Stimulated activated CD4-positive, alpha-beta T cell treated with anti-CD3 and anti-CD28 coated beads, Interleukin-2, amount 100 ng/mL, for 48 hours (primary cell): ENCODE results near the gene TMEM221.

Experiments used
- DNase-seq, 2 donors: peaks; one replicate each; pipeline ENCODE4 v3.0.0-alpha.2; 2020

TMEM221 gene

DNA sequence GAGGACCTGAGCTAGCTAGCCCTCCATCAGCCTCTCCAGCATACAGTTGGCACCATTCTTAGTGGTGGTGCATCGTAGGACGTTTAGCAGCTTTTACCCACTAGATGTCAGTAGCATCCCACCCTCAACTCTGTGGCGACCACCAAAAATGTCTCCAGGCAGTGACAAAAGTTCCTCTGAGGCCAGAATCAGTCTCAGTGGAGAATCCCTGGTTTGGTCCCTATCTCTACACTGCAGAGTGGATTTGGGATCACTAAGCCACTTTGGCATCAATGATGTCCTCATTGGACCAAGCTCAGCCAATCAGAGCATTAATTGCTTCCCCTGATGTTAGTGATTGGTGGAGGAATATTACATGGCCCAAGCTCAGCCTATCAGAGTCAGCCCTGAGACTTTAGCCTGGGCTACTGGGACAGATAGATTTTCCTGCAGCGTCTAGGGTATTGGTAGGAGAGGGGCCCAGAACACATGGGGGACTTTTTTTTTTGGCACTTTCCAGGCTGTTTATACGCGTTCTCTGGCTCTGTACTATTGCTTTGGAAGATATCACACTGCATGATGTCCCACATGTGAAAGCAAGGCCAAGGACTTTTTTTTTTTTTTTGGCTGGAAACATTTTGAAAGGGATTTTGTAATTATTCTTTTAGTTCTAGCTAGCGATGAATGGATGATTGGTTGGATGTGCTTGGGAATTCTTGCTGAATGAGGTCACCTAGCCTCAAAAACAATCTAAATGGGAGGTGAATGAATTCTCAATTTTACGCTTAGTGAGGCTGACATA is 7.0 kb downstream of the TMEM221 start:
- DNase-seq: no peak

DNA sequence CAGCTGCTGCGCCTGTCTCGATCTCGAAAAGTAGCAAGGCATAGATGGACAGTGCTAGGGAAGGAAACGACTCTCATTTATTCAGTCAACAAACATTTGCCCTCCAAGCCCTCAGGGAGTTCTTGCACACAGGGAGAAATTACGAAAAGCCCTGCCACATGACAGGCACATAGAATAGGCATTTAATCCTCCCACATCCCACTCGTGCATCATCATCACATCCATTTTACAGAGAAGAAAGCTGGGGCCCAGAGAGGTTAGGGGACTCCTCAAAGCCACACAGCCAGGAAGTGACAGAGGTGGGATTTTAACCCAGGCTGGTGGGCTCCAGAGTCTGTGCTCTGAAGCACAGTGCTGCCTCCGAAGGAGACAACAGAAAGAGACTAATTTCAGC is 11.6 kb downstream of the TMEM221 start:
- DNase-seq: no peak

DNA sequence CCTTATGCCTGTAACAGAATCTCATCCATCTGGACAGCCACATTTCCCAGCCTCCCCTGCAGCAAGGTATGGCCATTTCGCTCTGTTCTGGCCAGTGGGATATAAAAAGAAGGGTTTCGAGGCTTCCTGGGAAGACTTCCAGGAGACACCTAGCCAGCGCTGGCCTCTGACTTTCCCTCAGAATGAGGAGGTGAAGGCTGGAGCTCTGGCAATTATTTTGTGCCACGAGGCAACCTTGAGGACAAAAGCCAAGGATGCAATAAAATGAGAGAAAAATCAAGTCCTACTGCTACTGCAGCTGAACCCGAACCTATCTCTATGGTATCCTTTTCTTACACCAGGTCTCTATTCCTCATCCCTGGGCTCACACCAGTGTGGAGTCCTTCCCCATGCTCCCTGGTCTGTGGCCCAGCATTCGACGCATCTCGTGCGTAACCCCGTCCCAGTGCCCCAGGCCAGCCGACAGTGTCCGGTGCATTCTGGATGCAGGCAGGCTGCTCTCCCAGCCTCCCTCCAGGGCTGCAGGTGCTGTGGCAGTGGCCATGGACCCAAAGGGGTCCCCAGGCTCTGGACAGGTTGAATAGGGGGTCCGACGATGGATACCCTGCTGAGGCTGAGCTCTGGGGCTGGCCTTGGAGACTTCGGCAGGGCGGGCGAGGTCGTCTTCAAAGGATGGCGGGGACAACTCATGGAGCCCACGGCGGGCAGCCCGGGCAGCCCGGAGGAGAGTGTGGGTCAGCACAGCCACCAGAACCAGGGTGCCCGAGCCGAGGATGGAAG is 12.2 kb downstream of the TMEM221 start:
- DNase-seq: no peak

DNA sequence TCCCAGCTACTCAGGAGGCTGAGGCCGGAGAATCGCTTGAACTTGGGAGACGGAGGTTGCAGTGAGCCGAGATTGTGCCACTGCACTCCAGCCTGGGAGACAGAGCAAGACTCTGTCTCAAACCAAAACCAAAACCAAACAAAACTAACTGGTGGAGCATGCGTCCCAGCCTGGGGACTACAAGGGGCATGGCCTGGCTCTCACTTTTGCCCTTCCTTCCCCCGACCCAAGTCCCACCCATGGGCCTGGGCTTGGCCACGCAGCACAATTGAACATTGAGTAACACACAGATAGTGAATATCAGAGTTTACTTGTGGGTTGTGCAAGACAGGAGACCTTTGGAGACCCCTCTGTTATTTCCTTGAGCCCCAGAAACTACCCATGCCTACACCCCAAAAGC is 13.2 kb downstream of the TMEM221 start:
- DNase-seq: no peak

DNA sequence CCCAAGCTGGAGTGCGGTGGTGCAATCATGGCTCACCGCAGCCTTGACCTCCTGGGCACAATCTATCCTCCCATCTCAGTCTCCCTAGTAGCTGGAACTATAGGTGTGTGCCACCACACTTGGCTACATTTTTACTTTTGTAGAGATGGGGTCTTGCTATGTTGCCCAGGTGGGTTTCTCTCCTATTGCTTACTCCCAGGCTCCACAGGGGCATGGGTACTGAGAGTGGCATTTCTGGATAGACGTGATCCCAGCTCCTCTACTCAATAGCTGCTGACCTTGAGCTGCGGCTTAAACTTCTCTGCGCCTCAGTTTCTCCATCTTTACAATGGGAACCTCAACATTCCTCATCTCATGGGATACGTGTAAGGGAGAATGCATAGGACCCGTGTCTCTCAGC is 17.1 kb downstream of the TMEM221 start:
- DNase-seq: no peak

DNA sequence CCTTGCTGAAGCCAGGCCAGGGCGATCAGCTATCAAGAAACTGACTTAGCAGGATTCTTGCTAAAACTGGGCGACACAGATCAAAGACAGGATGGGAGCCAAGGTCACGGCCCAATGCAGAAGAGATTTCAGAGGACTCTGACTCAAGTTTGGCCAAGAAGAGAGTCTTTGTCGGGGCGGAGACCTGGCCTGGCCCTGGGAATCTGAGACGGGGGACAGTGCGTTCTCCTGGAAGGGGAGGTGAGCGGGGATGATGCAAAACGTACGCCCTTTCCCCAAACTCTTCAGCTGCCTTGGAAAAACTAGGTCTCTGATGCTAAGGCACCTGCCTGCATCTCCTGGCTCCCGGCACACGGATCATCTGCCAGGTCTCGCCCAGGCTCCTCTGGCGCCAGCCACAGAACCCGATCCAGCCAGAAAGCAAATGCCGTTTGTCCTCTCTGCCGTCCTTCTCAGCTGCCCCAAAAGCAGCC is 18.8 kb downstream of the TMEM221 start:
- no peak for DNase-seq

DNA sequence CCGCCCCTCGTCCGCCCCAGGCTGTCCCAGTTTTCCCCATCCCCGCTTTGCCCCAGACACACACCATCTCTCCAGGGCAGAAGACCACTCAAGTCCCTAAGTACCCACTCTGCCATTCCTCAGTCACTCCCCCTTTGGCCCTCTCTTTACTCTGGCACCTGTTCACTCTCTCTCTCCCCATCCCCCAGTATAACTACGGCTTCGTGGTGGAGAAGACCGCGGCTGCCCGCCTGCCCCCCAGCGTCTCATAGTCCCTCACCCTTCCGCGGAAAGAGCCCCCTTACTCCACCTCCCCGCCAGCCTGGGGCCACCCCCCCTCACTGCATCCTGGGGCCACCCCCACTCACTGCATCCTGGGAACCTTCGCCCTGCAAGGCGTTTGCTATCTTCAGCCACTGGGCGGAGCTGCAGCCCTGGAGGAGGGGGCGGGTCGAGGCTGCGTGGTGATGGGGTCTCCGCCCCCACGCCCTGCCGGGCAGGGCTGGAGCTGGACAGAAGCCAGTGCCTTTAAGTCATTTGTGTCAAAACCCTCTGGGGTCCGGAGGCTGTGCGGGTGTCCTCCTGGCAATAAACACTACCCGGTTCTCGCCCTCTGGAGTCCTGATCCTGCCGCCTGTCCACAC is 23.6 kb downstream of the TMEM221 start:
- no peak for DNase-seq

DNA sequence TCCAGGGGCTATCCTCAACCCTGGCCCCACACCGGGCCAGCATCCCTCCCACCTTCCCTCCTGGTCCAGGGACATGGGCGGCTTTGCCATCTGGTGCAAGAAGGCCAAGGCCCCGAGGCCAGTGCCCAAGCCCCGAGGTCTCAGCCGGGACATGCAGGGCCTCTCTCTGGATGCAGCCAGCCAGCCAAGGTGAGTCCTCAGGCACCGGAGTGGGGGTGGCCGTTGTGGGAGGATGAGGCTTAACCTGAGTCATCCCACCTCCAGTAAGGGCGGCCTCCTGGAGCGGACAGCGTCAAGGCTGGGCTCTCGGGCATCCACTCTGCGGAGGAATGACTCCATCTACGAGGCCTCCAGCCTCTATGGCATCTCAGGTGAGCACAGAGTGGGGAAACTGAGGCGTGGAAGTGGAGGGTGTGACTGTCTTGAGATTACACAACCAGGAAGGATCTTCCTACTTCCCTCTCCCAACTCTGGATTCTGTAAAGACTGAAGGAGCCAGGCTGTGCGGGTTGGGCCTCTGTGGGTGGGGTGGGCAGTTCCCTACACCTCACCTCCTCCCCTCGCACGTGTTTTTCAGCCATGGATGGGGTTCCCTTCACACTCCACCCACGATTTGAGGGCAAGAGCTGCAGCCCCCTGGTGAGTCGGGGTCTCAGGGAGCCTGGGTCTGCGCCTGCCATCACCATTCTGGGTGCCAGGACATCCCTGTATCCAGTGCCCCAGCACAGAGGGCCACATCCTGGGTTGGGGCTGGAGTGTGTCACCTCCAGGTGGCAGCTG is 24.8 kb downstream of the TMEM221 start:
- no peak for DNase-seq

DNA sequence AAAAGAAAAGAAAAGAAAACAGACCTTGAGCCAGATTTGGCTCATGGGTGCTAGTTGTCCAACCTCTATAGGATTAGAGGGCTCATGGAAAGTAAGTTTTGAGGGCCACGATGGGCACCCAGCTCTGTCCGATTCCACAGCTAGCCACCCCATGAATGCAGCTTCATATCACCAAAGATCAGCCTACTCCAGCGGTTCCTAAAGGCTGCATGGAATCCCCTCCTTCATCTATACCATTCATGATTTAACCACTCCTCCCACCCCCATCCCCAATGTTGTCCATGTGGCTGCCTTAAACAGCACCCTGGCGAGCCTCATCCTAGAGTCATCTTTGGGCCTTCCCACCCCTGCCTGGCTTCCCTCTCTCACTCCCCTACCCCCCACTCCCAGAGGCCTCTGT is 26.5 kb downstream of the TMEM221 start:
- no peak for DNase-seq

DNA sequence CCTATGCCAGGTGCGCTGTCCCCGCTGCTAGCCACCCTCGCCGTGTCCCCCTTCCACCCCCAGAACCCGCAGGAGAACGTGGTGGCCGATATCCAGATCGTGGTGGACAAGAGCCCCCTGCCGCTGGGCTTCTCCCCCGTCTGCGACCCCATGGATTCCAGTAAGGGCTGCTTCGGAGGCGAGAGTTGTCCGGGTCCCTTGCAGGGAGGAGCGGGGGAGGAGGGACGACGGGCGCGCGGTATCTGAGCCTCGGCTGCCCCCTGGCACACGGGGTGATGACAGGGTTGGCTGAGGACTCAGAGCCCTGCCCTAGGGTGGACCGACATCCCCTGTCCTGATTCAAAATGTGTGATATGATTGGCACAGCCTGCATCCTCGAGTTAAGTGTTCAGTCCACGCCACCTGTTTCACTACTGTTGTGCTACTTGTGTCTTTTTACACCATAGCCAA is 28.0 kb downstream of the TMEM221 start:
- no peak for DNase-seq

DNA sequence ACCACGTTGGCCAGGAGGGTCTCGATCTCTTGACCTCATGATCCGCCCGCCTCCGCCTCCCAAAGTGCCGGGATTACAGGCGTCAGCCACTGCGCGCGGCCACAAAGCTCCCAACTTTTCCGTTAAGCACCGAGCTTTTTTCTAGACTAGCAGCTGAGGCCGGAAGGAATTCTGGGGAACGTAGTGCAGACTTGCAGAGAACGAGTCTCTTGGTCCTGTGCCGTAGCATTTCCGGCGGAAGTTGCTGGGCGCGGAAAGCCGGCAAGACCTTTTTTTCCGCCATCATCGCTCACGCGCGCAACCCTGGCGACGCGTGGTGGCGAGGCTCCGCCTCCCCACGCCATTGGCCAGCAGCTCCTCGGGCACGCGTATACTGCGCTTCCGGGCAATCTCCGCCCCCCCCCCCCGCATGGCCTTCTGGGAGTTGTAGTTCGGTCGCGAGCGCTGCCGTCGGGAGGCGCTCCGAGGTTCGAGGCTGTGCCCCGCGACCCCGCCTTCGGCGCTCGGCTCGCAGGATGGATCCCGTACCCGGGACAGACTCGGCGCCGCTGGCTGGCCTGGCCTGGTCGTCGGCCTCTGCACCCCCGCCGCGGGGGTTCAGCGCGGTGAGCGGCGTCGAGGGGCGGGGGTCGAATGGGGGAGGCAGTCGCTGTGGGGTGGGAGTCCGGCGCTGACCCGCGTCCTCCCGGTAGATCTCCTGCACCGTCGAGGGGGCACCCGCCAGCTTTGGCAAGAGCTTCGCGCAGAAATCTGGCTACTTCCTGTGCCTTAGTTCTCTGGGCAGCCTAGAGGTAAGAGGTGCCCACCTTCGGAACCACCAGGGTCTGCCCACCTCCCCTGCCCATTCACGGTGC is 28.6 kb downstream of the TMEM221 start, which contains the start of gene MVB12A:
TSS of gene MVB12A (plus strand) at position 427 of the 854 bp plus-strand sequence. CDS start at position 516, 89 bp downstream.
- DNase-seq: peak; percentile 90 to 92

DNA sequence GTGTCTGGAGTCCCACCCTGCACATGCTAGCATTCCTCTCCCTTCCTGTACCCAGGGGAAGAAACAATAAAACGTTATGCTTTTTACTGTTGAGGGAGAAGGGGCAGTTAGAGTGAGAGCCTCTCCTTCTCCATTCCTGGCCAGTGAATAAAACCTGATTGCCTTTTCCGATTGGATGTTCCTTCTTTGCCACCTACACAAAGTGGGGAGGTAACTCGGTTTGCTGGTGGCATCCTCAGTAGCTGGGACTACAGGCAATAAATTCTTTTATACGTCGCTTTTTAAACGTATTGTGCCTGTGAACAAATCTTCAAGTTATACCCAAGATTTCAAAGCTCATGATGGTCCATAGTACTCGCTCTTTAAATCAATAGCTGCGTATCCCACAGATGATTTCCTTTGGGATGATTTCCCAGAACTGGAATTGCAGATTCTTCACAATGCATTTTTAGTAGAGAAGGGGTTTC is 29.3 kb downstream of the TMEM221 start:
- DNase-seq: no peak

DNA sequence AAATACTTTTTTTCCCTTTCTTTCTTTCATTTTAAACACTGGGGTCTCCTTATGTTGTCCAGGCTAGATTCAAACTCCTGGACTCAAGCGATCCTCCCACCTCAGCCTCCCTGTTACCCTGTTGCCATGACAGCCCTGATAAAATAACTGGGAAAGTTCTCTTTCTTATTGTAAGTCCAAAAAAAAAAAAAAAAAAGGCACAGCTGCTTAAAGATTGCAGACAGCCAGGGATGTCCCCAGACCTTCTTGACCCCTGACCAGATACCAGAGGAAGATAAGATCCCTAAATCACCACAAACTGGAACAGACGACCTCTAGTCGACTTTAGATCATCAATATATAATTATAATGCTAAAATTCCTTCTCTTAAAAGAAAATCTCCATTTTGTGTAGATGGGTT is 29.8 kb downstream of the TMEM221 start:
- DNase-seq: no peak

DNA sequence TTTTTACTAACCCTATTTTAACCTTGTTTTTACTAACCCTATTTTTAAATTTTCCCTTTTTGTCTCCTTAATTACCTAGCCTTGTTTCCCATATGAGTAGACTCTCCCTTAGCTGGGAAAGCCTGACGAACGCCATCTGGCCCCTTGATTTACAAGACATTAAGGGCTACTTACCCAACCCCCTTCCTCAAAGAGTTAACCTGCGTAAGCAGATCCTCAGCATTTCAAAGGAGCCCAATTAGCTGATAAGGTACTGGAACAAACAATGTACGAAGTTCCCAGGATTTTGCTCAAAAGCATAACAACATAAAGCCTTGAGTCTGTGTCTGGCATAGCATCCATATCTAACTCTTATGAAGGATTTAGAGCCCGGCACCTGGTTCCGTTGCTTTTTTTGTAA is 33.3 kb downstream of the TMEM221 start:
- DNase-seq: no peak

DNA sequence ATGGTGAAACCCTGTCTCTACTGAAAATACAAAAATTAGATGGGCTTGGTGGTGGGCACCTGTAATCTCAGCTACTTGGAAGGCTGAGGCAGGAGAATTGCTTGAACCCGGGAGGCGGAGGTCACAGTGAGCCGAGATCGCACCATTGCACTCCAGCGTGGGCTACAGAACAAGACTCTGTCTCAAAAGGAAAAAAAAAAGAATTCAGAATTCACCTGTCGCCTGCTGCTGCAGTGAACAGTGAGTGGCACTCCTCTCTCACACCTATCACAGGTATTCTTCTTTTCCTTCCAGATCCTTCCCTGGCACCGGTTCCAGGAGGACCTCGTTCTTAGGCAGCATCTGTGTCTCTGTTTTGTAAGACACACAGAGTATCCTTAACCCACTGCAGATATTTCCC is 34.4 kb downstream of the TMEM221 start:
- DNase-seq: no peak

DNA sequence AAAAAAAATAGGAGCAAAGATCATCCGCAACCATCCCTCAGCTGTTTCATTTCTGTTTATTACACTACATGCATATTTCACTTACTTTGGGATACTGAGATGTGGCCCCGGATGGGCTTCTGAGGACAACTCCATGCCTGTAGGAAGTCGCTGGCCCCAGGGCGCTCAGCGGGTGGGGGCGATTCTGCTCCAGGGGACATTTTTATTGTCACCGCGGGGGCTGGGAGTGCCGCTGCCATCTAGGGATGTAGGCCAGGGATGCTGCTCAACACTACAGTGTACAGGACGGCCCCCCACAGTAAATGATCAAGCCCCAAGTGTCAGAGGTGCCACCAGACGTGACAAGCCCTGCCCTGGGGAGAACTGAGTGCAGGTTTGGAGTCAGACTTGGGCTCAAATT is 36.7 kb downstream of the TMEM221 start:
- DNase-seq: no peak

DNA sequence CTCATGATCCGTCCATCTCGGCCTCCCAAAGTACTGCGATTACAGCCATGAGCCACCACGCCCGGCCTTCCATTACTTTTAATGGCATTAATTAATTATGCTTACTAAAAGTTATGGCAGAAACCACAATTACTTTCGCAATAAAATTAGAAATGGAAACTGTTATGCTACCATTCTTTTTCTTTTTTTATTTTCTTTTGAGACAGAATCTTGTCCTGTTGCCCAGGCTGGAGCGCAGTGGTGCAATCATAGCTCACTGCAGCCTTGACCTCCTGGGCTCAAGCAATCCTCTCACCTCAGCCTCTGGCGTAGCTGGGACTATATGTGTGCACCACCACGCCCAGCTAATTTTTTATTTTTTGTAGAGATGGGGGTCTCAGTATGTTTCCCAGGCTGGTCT is 38.5 kb downstream of the TMEM221 start:
- no peak for DNase-seq

DNA sequence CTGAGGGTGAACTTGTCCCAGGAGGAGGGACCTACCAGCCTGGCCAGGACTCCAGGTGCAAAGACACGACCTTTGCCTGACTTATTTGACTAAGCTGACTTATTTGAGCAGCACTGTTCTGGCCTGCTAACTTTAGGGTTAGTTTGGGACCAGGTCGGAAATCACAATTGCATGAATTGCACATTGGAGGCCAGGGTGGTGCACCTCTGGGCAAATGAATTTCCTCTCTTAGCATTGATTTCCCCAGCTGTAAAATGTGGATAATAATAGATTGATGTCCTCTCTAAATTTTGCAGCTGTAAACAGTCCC is 41.6 kb downstream of the TMEM221 start:
- no peak for DNase-seq

DNA sequence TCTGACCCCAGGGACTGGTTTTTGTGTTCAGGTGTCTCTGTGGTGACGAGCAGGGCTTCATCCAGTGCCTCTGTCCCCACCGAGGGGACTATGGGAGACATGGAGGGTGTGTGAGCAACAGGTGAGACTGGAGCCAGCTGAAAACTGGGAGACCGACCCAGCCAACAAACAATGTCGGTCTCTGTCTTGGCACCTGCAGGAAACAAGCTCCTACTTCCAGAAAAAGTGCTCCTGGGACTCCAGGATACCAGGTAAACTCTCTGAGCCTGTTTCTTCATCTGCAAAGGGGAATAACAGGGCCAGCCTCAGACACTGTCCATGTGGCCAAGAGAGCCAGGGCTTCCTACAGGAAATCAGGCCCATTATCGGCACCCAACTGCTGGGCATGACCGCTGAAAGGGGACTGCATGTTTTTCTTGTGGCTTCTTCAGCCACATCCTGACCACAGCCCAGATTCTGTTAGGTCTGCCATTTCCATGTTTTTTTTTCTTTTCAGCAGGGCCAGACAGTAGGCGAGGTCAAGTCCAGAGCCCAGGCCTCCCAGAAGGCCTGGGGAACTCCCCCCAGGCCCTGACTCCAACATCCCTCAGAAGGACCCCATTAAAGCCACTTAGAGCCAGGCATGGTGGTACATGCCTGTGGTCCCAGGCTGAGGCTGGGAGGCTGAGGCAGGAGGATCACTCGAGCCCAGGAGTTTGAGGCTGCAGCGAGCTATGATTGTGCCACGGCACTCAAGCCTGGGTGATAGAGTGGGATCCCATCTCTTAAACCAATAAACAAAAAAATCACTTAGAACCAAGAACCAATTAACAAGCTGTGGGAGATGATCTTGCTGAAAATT is 42.2 kb downstream of the TMEM221 start:
- DNase-seq: no peak

DNA sequence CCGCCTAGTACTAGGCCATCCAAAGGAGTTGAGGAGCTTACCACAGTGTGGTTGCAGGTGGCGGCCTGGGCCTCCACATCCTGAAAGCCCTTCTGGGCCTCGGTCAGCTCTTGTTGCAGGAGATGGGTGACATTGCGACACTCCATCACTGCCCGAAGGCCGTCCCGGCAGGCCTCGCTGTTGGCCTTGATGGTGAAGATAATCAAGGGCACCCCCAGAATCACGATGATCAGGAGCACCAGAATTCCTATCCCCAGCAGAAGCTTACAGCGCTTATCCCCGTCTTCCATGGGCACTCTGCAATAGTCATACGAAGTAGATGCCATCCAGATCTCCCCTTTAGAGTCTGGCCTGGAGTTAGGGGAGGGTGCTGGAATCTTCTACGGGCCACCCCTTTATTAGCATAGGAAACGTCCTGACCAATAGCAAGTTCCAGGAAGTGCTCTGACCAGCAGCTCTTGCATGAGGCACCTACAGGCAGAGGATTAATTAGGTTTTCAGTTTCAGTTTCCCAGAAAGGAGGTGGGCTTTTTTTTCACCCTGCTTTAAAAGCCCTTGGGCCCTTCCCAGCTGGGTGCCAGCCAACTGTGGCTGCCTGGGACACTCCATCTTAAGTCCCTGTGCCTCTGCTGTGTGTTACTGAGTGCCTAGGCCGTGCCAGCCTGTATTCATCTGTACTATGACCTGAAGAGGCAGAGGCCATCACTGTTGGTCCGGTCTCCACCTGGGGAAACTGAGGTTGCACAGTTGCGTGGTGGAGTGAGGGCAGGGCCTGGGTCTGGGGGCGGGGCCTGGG is 43.0 kb downstream of the TMEM221 start, which contains the start of gene BST2:
TSS of gene BST2 (minus strand) at position 381 of the 796 bp plus-strand sequence. CDS start at position 326, 55 bp downstream.
- DNase-seq: no peak
